Measurements from ENCODE around the gene TTLL11.

Gene TTLL11

DNA sequence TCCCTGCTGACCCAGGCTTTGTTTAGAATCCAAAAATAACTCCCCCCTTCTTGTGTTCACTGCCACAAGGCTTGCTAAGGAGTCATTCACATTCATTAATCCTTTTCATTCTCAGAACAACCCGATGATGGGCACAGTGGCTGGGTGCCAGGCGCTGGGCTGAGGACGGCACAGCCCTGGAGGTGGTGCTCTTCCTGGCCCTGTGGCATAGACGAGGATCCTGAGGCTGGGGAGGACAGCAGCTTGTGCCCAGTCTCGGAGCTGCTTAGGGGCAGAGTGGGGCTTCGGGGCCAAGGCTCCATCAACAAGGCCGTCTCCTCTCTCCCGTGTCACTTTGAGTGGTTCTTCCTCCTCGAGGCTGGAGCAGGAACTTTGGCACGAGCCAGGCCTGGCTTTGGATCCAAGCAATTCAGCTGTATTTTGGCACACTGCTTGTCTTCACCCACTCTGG is 166.7 kb downstream of the TTLL11 start:
- DNase-seq, result no peak

GRCh38 chr9:121925935-121926334 is 167.2 kb downstream of the TTLL11 start:
- no peak for DNase-seq

DNA sequence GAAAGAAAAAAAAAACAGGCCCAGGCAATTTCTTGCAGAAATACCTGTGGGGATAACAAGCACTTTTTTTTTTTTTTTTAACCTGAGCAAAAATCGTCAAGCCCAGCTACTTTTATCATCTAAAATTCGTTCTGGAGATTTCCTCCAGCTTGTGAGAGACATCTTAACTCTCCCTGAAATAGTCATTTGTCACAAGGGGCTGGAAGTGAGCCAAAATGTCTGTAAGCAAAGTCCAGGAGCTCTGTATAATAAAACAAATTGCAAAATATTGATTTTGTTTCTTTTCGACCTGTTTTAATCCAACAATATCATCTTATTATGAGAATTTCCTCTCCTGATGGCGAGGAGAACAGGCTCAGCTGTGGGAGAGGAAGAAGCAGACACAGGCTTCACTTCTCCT is 168.4 kb downstream of the TTLL11 start:
- DNase-seq, result no peak

DNA sequence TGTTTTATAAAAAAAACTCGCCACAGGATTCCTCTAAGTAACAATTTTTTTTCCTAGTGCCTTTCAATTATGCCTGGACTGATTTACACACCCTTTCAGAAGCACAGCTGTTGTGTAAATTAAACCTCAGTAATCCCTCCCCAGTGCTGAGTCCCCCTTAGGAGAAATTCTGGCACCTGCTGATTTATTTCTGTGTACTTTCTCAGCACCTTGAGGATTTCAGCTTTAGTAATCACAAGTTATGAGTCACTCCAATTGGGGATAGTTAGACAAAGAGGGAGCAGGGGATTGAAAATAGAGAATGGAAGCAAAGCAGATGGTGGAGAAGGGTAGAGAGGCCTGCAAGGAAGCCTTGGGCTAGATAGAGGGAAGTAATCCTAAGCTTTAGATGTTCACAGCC is 171.7 kb downstream of the TTLL11 start:
- no peak for DNase-seq

DNA sequence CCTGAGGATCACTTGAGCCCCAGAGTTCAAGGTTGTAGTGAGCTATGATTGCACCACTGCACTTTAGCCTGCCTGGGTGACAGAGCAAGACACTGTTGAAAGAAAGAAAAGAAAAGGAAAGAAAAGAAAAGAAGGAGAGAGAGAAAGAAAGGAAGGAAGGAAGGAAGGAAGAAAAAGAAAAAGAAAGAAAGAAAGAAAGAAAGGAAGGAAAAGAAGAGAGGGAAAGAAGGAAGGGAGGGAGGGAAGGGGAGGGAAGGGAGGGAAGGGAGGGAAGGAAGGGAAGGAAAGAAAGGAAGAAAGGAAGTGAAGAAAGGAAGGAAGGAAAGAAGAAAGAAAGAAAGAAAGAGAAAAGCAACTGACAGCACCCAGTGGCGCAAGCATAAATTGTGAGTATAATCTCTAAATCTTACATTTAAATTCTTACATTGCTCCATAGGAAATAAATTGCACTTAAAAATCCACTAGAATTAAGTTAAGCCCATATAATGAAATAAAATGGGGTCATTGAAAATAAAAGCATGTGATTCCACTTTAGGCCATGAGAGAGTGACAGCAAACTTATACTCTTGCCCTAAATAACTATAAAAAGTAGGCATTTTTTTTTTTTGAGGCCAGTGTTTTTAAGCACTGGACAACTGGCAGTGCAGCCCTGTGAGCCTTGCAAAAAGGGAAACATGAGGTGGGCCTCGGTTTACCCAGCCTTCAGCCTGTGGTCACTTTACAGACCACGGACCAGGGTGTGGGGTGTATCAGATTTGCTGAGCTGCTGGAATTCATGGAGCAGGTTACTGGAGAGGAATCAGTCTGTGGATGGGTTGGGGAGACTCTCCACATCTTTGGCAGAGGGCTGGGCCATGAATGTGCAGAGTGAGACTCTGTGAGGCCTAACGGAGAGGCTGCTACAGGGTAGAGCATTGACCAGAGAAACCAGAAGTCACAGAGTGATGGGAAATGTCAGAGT is 175.5 kb downstream of the TTLL11 start:
- DNase-seq, result no peak

- DNase-seq, result no peak
These were observed 177.8 kb downstream of the TTLL11 start for GRCh38 chr9:121915304-121915625.

DNA sequence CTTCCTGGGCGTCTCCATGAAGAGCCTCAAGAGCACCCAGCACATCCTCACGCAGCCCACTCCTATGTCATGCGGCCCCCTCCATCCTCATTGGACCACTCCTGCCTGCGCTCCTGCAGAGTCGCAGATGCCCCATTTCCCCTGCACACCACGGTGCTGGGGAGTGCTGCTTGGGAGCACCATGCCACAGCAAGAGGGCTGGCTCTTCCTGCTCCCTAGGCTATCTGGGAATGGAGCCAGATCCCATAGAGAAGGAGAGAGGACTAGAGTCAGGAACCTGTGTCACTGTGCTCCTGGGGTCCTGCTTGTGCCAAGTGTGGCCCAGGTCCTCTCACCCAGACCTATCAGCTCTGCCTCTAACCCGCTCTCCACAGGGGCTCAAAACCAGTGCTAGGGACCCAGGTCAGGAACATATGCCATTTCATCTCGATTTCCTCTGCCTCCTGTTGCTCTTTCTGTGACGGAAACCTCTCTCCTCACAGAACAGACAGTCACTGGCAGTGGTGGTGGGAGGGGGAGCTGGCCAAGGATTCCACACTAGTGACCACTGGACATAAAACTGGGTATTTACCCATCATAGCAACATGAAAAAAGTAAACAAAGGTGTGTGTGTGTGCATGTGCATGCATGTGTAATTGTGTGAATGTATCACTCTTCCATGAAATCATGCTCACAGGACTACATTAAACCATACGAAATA is 178.4 kb downstream of the TTLL11 start:
- DNase-seq, result no peak

DNA sequence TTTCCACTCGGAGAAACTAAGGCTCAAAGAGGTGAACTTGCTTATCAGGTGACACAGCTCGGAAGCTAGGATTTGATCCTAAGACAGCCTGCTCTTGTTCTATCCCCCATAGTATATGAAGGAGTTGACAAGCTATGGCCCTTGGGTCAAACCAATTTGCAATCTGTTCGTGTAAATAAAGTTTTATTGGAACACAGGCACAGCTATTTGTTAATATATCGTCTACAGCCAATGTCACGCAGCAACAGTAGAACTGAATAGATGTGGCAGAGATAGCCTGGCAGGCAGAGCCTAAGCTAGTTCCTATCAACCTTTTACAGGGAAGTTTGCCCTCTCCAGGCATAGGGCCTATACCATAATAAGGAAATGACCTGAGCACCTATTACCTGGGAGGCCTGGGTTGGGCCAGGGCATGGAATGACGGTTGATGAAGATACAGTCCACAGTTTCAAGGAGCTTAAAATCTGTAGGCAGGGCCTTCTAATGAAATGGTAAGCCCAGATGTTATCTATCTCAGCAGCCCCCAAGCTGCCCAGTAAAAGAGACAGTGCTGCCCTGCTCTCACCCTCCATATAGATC is 179.0 kb downstream of the TTLL11 start:
- no peak for DNase-seq

GRCh38 chr9:121912812-121913627 is 180.1 kb downstream of the TTLL11 start:
- no peak for DNase-seq

- DNase-seq, result no peak
These were observed 182.5 kb downstream of the TTLL11 start for GRCh38 chr9:121910491-121911040.

GRCh38 chr9:121909111-121909510 is 184.0 kb downstream of the TTLL11 start:
- DNase-seq, result no peak

- DNase-seq, result no peak
These were observed 186.8 kb downstream of the TTLL11 start for GRCh38 chr9:121906074-121906870.

DNA sequence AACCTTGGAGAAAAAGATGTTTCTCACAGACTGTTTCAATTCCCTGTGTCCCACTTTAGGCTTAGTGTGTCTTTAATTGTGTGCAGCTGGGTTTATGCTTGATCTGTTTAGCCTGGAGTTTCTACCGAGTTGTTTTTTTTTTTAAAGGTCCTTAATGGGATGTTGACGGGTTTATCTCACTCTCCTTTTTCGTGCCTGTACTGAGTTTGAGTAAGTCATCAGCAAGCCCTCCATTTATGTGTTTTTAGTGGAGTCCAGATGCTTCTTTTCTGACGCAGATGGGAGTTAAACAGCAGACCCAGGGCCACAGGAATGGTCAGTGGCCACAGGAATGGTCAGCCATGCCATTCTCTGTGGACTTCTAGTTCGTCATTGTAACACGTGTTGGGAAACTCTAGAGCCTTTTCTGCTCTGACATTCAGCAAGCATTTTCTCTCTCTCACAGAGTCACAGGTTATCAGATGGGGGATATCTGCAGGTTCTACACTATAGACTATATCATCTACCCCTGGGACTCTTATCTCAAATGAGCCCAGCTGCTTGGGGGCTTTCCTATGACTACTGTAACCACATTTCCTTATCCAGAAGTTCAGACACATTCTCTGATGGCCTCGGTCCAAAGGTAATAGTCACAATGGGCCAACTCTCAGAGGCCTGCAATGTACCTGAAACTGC is 190.5 kb downstream of the TTLL11 start:
- DNase-seq, result no peak

DNA sequence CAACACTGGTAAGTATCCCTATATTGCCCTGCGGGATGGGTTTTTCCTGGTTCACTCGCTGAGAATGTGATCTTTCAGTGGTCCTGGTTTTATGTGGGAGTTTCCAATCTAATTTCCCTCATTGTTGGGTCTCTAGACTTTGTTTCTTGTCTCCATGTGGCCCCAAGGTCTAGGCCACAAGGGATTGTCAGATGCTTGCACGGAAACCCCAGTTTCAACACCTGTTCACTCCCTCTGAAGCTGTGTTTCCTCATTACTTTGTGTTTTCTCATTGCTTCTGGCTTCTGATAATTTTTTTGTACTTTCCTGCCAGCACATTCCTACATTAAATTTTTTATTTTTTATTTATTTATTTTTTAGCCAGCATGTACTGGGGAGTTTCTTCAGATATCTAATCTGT is 191.5 kb downstream of the TTLL11 start:
- DNase-seq, result no peak

DNA sequence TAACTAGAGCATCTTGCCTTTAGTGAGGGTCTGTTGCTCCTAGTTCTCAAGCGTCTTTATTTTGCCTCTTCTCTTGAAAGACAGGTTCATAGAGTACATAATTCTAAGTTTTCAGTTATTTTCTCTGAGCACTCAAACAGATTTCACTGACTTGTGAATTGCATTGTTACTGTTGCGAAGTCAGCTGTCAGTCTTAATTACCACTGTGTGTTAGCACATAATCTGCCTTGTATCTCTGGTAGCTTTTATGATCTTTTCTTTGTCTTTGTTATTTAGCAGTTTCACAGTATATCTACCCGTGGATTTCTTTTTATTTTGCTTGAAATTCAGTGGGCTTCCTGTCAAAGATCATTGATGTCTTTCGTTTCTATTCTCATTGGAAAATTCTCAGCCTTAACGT is 192.9 kb downstream of the TTLL11 start:
- DNase-seq, result no peak

- DNase-seq, result no peak
These were observed 194.3 kb downstream of the TTLL11 start for GRCh38 chr9:121898856-121899255.

GRCh38 chr9:121897140-121897539 is 196.0 kb downstream of the TTLL11 start:
- no peak for DNase-seq

DNA sequence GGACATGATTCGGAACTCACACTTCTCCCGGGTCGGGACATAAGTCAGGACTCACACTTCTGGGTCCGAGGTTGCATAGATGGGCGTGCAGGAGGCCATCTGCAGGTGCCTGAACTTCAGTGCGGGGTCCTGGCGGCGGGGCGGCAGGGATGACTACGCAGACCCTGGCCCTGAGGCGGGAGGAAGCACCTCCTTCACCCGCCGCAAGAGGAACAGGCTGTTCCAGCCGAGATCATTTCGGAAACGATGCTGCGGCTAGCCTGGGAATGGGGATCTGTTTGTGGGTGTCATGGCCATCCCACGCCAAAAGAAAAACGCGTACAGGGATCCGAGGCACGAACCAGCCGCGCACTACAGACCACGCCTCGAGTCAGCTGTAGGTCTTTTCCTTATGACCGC is 196.6 kb downstream of the TTLL11 start:
- DNase-seq, result no peak

- no peak for DNase-seq
These were observed 197.1 kb downstream of the TTLL11 start for GRCh38 chr9:121895818-121896544.

- DNase-seq, result no peak
These were observed 197.8 kb downstream of the TTLL11 start for GRCh38 chr9:121895358-121895757.

All from CD4-positive, alpha-beta T cell treated with Interleukin-17A for 4 hours (primary cell).